ENCODE results near the gene UBE2I. TPM values are rescaled to one million over a fixed set of nuclear protein-coding genes. Genes with fewer than 3 reads are reported as not detected.

Gene UBE2I
- total RNA-seq, 1 donor from 2014 or later: 143 TPM

DNA sequence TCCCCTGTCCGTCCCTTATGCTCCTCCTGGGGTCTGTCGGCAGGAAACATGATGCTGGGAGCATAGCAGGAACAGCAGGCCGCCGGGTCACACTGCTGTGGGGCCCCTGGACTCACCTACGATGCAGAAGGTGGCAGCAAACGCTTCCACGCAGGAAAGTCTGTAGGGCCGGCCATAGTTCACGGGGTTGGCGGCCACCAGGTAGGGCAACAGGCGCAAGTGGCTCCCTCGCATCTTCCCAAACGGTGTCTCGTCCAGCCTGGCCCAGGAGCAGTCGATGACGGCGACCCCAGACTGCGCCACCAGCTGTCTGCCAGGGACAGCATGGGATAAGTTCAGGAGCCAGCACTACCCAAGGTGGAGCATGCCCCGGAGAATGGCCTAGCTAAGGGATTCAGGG is 41.3 kb downstream of the UBE2I start:
- Mint-ChIP-seq H3K4me1 (ENCODE audit: low read depth, unreplicated experiment) (peaks cover 8% of the 10 kb centered on the region), H3K27me3 (ENCODE audit: low read depth, unreplicated experiment) (no peaks in the 10 kb centered on the region), H3K36me3 (ENCODE audit: low read depth, unreplicated experiment) (no peaks in the 10 kb centered on the region), H3K4me3 (ENCODE audit: unreplicated experiment) (peak overlapping the region; percentile 89), H3K27ac (ENCODE audit: unreplicated experiment) (no peak overlapping the region), H3K9me3 (ENCODE audit: unreplicated experiment) (no peaks in the 10 kb centered on the region)
- Histone ChIP-seq H4K20me1 (ENCODE audit: insufficient read depth, low read length) (peaks cover 38% of the 10 kb centered on the region), H3K36me3 (ENCODE audit: insufficient read depth, low read length) (no peaks in the 10 kb centered on the region), H3K4me2 (ENCODE audit: low read length) (peak overlapping the region; percentile 99), H3K27me3 (ENCODE audit: insufficient read depth, low read length) (no peaks in the 10 kb centered on the region), H2AFZ (ENCODE audit: low read depth, low read length) (peak overlapping the region; percentile 92), H3K79me2 (ENCODE audit: insufficient read depth, low read length) (peaks cover 59% of the 10 kb centered on the region), H3K9me3 (ENCODE audit: insufficient read depth, low read depth, low read length) (no peaks in the 10 kb centered on the region), H3K27ac (ENCODE audit: low read depth, low read length) (no peak overlapping the region), H3K4me1 (ENCODE audit: insufficient read depth, low read length) (peaks cover 16% of the 10 kb centered on the region), H3K4me3 (ENCODE audit: insufficient read depth, low read depth, low read length) (peak overlapping the region; percentile 93), H3K9ac (ENCODE audit: low read length) (peak overlapping the region; percentile 91)
- DNase-seq (ENCODE audit: low read depth): no peak
- no peak for FAIRE-seq
- TF ChIP-seq EZH2 (IDR thresholded peaks at IDR 0.05; ENCODE audit: insufficient read depth, low read length) (no peak), CTCF (IDR thresholded peaks at IDR 0.05; ENCODE audit: insufficient read depth, low read depth, low read length) (no peak)

DNA sequence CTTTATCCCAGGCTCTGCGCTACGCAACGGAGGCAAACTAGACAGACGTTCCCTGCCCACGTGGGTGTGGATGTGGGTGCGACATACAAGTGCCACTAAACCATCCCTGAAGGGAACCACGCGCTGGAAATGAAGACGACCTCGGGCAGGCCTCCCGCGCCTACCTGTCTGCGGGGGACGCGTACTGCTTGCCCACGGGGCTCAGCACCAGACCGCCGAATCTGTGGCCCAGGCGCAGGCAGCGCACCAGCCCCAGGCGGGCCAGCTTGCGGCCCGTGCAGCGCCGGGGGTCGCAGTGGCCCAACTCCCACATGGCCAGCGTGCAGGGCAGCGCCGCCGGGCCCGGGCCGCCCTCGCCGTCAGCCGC is 41.8 kb downstream of the UBE2I start:
- DNase-seq (ENCODE audit: low read depth) (no peak), FAIRE-seq (no peak)
- peaks cover 8% of the 10 kb centered on the region for H3K4me1 Mint-ChIP-seq (ENCODE audit: low read depth, unreplicated experiment)
- H3K9me3 Mint-ChIP-seq (ENCODE audit: unreplicated experiment): no peaks in the 10 kb centered on the region
- peak overlapping the region; percentile 91 for H3K9ac ChIP-seq (ENCODE audit: low read length)
- no peaks in the 10 kb centered on the region for H3K36me3 Mint-ChIP-seq (ENCODE audit: low read depth, unreplicated experiment)
- H3K27ac Mint-ChIP-seq (ENCODE audit: unreplicated experiment): peak overlapping the region; percentile 18
- peaks cover 44% of the 10 kb centered on the region for H4K20me1 ChIP-seq (ENCODE audit: insufficient read depth, low read length)
- TF ChIP-seq EZH2 (IDR thresholded peaks at IDR 0.05; ENCODE audit: insufficient read depth, low read length) (no peak), CTCF (IDR thresholded peaks at IDR 0.05; ENCODE audit: insufficient read depth, low read depth, low read length) (no peak)
- peak overlapping the region; percentile 93 for H3K4me3 ChIP-seq (ENCODE audit: insufficient read depth, low read depth, low read length)
- no peaks in the 10 kb centered on the region for H3K36me3 ChIP-seq (ENCODE audit: insufficient read depth, low read length)
- peak overlapping the region; percentile 41 for H3K27ac ChIP-seq (ENCODE audit: low read depth, low read length)
- H3K27me3 ChIP-seq (ENCODE audit: insufficient read depth, low read length): no peaks in the 10 kb centered on the region
- H3K79me2 ChIP-seq (ENCODE audit: insufficient read depth, low read length): peaks cover 64% of the 10 kb centered on the region
- peaks cover 16% of the 10 kb centered on the region for H3K4me1 ChIP-seq (ENCODE audit: insufficient read depth, low read length)
- H3K4me2 ChIP-seq (ENCODE audit: low read length): peak overlapping the region; percentile 99
- no peaks in the 10 kb centered on the region for H3K27me3 Mint-ChIP-seq (ENCODE audit: low read depth, unreplicated experiment)
- H2AFZ ChIP-seq (ENCODE audit: low read depth, low read length): peak overlapping the region; percentile 92
- no peaks in the 10 kb centered on the region for H3K9me3 ChIP-seq (ENCODE audit: insufficient read depth, low read depth, low read length)
- H3K4me3 Mint-ChIP-seq (ENCODE audit: unreplicated experiment): peak overlapping the region; percentile 89

DNA sequence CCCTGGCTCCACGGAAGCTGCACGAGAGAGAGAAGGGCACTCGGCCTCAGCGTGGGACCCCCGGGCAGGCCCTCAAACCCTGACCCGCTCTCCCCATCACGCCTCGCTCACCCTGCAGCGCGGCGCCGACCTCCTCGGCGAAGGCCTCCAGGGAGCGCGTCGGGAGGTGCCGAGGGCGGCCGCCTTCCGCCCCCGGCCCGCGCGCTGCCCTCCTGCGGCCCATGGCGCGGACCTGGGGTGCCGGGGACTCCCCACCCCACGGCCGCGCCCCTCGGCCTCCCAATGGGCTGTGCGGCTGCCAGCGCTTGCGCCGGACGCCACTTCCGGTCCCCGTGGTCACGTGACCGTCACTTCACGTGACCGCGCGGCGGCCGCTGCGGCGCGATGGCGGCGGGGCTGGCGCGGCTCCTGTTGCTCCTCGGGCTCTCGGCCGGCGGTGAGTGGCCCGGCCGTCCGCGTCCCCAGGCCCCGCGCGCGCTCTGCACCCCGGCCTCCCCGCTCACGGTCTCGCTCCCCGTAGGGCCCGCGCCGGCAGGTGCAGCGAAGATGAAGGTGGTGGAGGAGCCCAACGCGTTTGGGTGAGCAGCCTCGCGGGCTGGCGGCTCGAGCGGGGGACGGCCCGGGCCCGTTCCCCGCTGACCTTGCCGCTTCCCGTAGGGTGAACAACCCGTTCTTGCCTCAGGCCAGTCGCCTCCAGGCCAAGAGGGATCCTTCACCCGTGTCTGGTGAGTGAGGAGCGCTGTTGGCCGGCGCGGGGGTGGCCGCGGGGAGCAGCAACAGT is 42.3 kb downstream of the UBE2I start, which contains the start of the genes GNPTG and TSR3:
TSS of gene GNPTG (plus strand) at position 350 of the 781 bp plus-strand sequence. CDS start at position 385, 35 bp downstream.
TSS of gene TSR3 (minus strand) at position 297 of the 781 bp plus-strand sequence. CDS start at position 223, 74 bp downstream.
- H3K79me2 ChIP-seq (ENCODE audit: insufficient read depth, low read length): peaks cover 70% of the 10 kb centered on the region
- peak within 1 kb of the TSS; percentile 99 for H3K4me2 ChIP-seq (ENCODE audit: low read length)
- H3K27ac ChIP-seq (ENCODE audit: low read depth, low read length): peak within 1 kb of the TSS; percentile 41
- peaks cover 16% of the 10 kb centered on the region for H3K4me1 ChIP-seq (ENCODE audit: insufficient read depth, low read length)
- H3K9me3 ChIP-seq (ENCODE audit: insufficient read depth, low read depth, low read length): no peaks in the 10 kb centered on the region
- H3K27ac Mint-ChIP-seq (ENCODE audit: unreplicated experiment): peak within 1 kb of the TSS; percentile 53
- no peaks in the 10 kb centered on the region for H3K36me3 Mint-ChIP-seq (ENCODE audit: low read depth, unreplicated experiment)
- H3K9ac ChIP-seq (ENCODE audit: low read length): peak within 1 kb of the TSS; percentile 91
- peak within 1 kb of the TSS; percentile 96 for H3K4me3 Mint-ChIP-seq (ENCODE audit: unreplicated experiment)
- FAIRE-seq: no peak
- no peaks in the 10 kb centered on the region for H3K9me3 Mint-ChIP-seq (ENCODE audit: unreplicated experiment)
- H3K27me3 ChIP-seq (ENCODE audit: insufficient read depth, low read length): no peaks in the 10 kb centered on the region
- H3K4me3 ChIP-seq (ENCODE audit: insufficient read depth, low read depth, low read length): peak within 1 kb of the TSS; percentile 93
- no peaks in the 10 kb centered on the region for H3K27me3 Mint-ChIP-seq (ENCODE audit: low read depth, unreplicated experiment)
- peak; percentile 74 for DNase-seq (ENCODE audit: low read depth)
- peak within 1 kb of the TSS; percentile 92 for H2AFZ ChIP-seq (ENCODE audit: low read depth, low read length)
- TF ChIP-seq CTCF (IDR thresholded peaks at IDR 0.05; ENCODE audit: insufficient read depth, low read depth, low read length) (no peak), EZH2 (IDR thresholded peaks at IDR 0.05; ENCODE audit: insufficient read depth, low read length) (no peak)
- peaks cover 49% of the 10 kb centered on the region for H4K20me1 ChIP-seq (ENCODE audit: insufficient read depth, low read length)
- peaks cover 8% of the 10 kb centered on the region for H3K4me1 Mint-ChIP-seq (ENCODE audit: low read depth, unreplicated experiment)
- H3K36me3 ChIP-seq (ENCODE audit: insufficient read depth, low read length): no peaks in the 10 kb centered on the region
